ENCODE data around the gene TUBA4B. TPM values are rescaled to one million over a fixed set of nuclear protein-coding genes. Genes with fewer than 3 reads are reported as not detected.

The TUBA4B gene
- total and polyA plus RNA-seq, 2 of the 4 experiments (the other 2 are of a cell fraction), result not detected

DNA sequence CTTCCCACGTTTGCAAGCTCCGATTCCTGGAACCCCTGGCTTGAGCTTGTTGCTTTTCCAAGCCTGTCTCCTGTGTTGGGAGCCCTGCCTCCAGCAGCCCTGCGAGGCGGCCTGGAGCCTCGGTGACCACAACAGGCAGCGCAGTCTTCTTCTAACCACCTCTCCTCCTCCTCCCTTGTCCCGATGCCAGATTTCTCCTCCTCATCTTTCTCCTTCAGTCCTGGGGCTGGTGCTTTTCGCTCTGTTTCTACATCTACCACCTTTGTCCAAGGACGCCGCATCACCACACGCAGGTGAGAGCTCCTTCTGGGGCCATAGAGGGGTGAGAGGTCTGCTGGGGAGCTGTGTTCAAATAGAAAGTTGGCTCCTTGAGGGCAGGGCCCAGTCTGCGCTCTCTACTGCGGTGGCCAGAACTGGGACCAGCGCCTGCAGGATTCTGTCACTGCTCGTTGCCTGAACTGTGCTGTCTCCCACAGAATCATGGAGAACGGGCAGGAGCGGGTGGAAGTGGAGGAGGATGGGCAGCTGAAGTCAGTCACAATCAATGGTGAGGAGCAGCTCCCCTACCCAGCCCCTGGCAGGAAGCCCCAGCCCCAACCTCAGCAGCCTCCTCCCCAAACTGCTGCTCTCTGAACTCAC lies 30.0 kb downstream of the TUBA4B start:
- dilution Hi-C loops (cut with HindIII; ENCODE audit: low sequenced_read_pairs, unreplicated experiment) (no loop called here), intact Hi-C loops (cut with micrococcal nuclease) (no loop called here), in situ Hi-C loops (cut with MboI; ENCODE audit: low sequenced_read_pairs) (no loop called here)
- Histone ChIP-seq H2BK20ac (ENCODE audit: low read depth, low read length) (no peak overlapping the region), H3K14ac (replicated peaks; ENCODE audit: low read depth, low read length) (no peak overlapping the region), H3K23ac (ENCODE audit: low read depth, low read length) (no peak overlapping the region), H3K18ac (ENCODE audit: low read depth, low read length) (no peak overlapping the region), H3K4me2 (ENCODE audit: low read depth, low read length) (no peak overlapping the region), H2AK5ac (ENCODE audit: low read depth, low read length) (no peak overlapping the region), H2BK15ac (ENCODE audit: low read depth, low read length) (no peak overlapping the region), H3K4me3 (ENCODE audit: insufficient read depth, low read depth, low read length) (no peak overlapping the region), H4K91ac (ENCODE audit: insufficient read depth, low read depth, low read length) (no peak overlapping the region), H4K8ac (ENCODE audit: low read depth in 2 of 2, low read length in 2 of 2) (no peak overlapping the region), H2AK9ac (replicated peaks; ENCODE audit: low read depth, low read length, poor library complexity) (no peak overlapping the region), H3K79me1 (ENCODE audit: low read depth in 1 of 2, low read length in 2 of 2) (peaks cover 16 to 30% of the 10 kb centered on the region in 2 experiments), H3K4ac (ENCODE audit: low read depth, low read length) (no peak overlapping the region), H3K27me3 (ENCODE audit: control insufficient read depth, insufficient read depth, low read length) (no peaks in the 10 kb centered on the region), H3K27ac (ENCODE audit: insufficient read depth, low read length) (no peak overlapping the region), H3K4me1 (ENCODE audit: control insufficient read depth, insufficient read depth, low read length) (peaks cover 14% of the 10 kb centered on the region), H3K36me3 (ENCODE audit: control insufficient read depth, insufficient read depth, low read length) (peaks cover 57% of the 10 kb centered on the region), H3K9ac (ENCODE audit: low read depth, low read length) (no peak overlapping the region), H3K56ac (ENCODE audit: extremely low read depth, insufficient read depth, low read length) (no peak overlapping the region), H2AFZ (replicated peaks; ENCODE audit: low read length, poor library complexity) (no peak overlapping the region), H4K5ac (ENCODE audit: low read depth, low read length) (no peak overlapping the region), H3K9me3 (ENCODE audit: control insufficient read depth, insufficient read depth, low read length) (no peaks in the 10 kb centered on the region), H2BK120ac (ENCODE audit: low read depth, low read length) (no peak overlapping the region), H3K9me1 (ENCODE audit: insufficient read depth, low read length) (peaks cover 5% of the 10 kb centered on the region), H4K20me1 (ENCODE audit: insufficient read depth, low read length) (peaks cover 6% of the 10 kb centered on the region; the same call in 1 of the 2 replicates), H2BK5ac (ENCODE audit: low read depth, low read length, poor library complexity, severe bottlenecking) (no peak overlapping the region)
- POLR2A ChIA-PET (ENCODE audit: unreplicated experiment), result interaction anchor here (1.0 kb wide), 1 partner anchor 107 kb away, joined by 3 read pairs; the partner anchor contains the start of gene CNPPD1
- WGBS, 2 experiments (ENCODE audit: extremely low coverage in 2 of 2, insufficient read length in 1 of 2), result no CpG with 5 or more reads among the region's 17 CpGs
- no peak for DNase-seq
- ATAC-seq (ENCODE audit: low read depth), result no peak
- no peak for TF ChIP-seq POLR2A (IDR thresholded peaks at IDR 0.05; ENCODE audit: low read depth, low read length)
- no peak for TF ChIP-seq NFE2L2 (IDR thresholded peaks at IDR 0.05; ENCODE audit: low read depth, low read length)
- BruUV-seq (replicated peaks), result no TSS peak
- CTCF ChIA-PET, result interaction anchor here (2.8 kb wide), 1 partner anchor 12 kb away, joined by 11 read pairs; no protein-coding TSS in a partner anchor
